ENCODE results near the gene SLC44A3.

SLC44A3 gene

DNA sequence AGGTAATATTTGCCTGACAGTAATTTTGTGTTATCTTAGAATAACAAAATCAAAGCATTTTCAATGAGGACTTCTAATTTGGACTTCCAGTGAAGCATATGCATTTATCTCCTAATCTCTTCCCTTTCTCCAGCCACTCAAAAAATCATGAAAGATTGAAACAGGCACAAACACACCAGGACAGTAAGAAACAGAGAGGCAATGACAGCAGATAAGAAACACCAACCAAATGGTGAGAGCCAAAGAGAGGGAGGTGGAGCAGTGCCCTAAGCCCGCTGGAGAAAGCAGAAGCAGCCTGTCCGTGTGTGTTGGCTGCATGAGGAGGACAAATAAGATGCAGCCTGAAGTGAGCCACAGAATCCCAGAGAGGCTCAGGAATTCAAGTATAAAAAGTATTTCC lies 39.0 kb downstream of the SLC44A3 start:
- no peak for DNase-seq (ENCODE audit: low spot score)
- TF ChIP-seq, protein P1, sequence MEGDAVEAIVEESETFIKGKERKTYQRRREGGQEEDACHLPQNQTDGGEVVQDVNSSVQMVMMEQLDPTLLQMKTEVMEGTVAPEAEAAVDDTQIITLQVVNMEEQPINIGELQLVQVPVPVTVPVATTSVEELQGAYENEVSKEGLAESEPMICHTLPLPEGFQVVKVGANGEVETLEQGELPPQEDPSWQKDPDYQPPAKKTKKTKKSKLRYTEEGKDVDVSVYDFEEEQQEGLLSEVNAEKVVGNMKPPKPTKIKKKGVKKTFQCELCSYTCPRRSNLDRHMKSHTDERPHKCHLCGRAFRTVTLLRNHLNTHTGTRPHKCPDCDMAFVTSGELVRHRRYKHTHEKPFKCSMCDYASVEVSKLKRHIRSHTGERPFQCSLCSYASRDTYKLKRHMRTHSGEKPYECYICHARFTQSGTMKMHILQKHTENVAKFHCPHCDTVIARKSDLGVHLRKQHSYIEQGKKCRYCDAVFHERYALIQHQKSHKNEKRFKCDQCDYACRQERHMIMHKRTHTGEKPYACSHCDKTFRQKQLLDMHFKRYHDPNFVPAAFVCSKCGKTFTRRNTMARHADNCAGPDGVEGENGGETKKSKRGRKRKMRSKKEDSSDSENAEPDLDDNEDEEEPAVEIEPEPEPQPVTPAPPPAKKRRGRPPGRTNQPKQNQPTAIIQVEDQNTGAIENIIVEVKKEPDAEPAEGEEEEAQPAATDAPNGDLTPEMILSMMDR (IDR thresholded peaks at IDR 0.05; ENCODE audit: borderline replicate concordance, control extremely low read depth, extremely low read depth, insufficient read depth, missing control alignments), result no peak
- in situ Hi-C loops (cut with MboI; ENCODE audit: low sequenced_read_pairs, unreplicated experiment), result loop anchor here (25.0 kb wide), 1 partner anchor 378 kb away; the partner anchor contains the start of gene RWDD3

DNA sequence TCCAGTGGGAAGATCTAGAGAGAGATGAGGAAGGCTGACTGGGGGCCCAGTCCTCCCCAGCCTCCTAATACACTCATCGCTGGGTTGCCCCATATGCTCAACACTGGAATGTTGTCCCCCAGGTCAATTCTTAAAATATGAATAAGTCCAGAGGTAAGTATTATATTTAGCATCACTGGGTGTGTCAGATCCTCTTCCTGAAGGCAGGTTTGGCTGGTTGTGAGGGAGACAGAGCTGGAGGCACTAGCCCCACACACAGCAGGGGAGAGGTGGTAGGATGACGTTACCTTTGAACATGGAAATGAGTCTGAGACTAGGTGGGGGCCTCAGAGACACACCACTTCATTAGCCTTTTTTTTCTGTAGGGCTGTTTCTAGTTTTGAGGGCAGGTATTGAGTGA lies 42.6 kb downstream of the SLC44A3 start:
- in situ Hi-C loops (cut with MboI; ENCODE audit: low sequenced_read_pairs, unreplicated experiment), result loop anchor here (5.0 to 25.0 kb wide), 2 partner anchors 175 to 375 kb away; partner anchors contain the start of gene RWDD3
- DNase-seq (ENCODE audit: low spot score), result no peak
- TF ChIP-seq, protein P1 (IDR thresholded peaks at IDR 0.05; ENCODE audit: borderline replicate concordance, control extremely low read depth, extremely low read depth, insufficient read depth, missing control alignments), result no peak

DNA sequence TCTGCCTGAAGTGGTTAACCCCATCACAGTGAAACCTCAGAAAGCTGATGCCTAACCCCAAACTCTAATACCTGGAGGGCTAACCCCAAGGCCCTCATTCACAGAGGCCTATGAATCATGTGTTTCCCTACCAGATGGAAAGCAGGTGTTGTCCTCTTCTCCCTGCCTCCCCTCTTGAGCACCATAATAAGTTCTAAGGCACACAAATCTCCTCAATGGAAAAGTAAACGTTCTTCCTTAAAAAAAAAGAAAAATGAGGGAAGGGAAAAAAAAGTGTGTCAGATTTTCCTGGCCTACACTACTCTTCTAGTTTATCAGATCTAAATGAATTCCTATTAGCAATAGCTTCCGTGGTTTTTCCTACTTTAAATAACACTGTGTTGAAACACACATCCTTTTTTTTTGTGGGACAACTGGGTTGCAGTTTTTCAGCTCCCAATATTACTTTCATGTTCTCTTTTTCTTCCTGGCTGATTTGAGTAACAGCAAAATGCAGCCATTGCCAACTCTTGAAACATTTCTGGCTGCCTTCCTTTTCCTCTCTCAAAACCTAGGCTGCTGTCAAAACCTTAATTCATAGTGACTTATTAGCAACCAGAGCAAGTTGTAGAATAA lies 43.2 kb downstream of the SLC44A3 start:
- no peak for DNase-seq (ENCODE audit: low spot score)
- in situ Hi-C loops (cut with MboI; ENCODE audit: low sequenced_read_pairs, unreplicated experiment), result loop anchor here (5.0 to 25.0 kb wide), 2 partner anchors 174 to 374 kb away; partner anchors contain the start of gene RWDD3
- TF ChIP-seq, protein P1 (IDR thresholded peaks at IDR 0.05; ENCODE audit: borderline replicate concordance, control extremely low read depth, extremely low read depth, insufficient read depth, missing control alignments), result no peak

DNA sequence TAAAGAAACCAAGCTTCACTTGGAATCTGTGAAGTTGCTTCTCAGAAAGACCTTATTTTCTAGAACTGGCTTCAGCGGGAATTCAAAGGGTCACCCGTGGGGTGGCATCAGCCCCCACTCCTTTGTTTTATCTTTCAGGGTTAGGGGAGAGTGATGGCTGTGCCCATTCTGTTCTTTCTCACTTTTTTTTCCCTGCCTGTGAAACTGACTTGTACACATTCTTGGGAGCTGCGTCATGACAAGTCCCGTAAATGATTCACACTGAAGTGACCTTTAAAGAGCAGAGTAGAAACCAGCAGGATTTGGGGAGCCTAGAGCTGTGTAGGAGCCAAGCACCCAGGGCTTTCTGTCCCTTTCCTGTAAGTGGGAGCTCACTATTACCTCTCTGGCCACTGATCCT lies 43.8 kb downstream of the SLC44A3 start:
- TF ChIP-seq, protein P1 (IDR thresholded peaks at IDR 0.05; ENCODE audit: borderline replicate concordance, control extremely low read depth, extremely low read depth, insufficient read depth, missing control alignments), result no peak
- DNase-seq (ENCODE audit: low spot score), result no peak
- in situ Hi-C loops (cut with MboI; ENCODE audit: low sequenced_read_pairs, unreplicated experiment), result loop anchor here (5.0 to 25.0 kb wide), 2 partner anchors 173 to 373 kb away; partner anchors contain the start of gene RWDD3

DNA sequence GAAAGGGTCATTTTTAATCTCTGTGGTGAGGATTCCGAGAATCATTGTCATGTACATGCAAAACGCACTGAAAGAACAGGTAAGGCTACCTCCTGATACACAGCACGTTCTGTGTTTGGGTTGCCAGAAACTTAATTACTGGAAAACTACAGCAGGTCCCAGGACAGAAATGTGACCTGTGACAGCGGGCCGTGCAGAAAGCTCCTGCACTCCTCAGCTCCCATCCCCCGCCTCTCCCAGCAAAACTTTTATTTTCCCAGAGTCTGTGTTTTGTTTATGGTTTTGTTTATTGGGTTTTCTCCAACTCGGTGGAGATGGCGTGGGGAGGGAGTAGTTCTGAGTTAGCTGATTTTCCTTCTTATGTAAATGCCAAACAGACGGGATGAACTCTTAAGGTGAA lies 44.7 kb downstream of the SLC44A3 start:
- in situ Hi-C loops (cut with MboI; ENCODE audit: low sequenced_read_pairs, unreplicated experiment), result loop anchor here (5.0 to 25.0 kb wide), 2 partner anchors 172 to 372 kb away; partner anchors contain the start of gene RWDD3
- TF ChIP-seq, protein P1 (IDR thresholded peaks at IDR 0.05; ENCODE audit: borderline replicate concordance, control extremely low read depth, extremely low read depth, insufficient read depth, missing control alignments), result no peak

DNA sequence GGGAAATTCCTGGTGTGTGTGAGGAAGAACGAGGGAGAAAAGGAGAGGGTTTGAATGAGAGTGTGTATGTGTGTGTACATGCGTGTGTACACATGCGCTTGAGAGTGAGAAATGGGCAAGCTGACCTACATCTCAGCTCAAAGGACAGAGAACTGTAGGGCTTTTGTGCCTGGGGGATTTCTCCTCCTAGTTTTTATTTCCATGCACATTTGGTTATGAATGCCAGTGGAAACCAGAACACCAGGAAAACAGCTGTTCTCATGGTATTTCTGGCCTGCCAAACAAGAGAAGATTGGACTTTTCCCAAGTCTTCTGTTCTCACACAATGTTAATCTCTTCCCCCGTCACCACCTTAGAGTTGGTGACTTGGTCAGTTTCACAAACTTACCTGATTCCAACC lies 45.2 kb downstream of the SLC44A3 start:
- no peak for DNase-seq (ENCODE audit: low spot score)
- TF ChIP-seq, protein P1 (IDR thresholded peaks at IDR 0.05; ENCODE audit: borderline replicate concordance, control extremely low read depth, extremely low read depth, insufficient read depth, missing control alignments), result no peak
- in situ Hi-C loops (cut with MboI; ENCODE audit: low sequenced_read_pairs, unreplicated experiment), result loop anchor here (25.0 kb wide), 1 partner anchor 372 kb away; the partner anchor contains the start of gene RWDD3

More for the DNA sequence above, 44.7 kb downstream of the SLC44A3 start:
- no peak for DNase-seq (ENCODE audit: low spot score)

Data from GM13976 (cell line).